Measurements from ENCODE around the gene SPNS3.

The SPNS3 gene

DNA sequence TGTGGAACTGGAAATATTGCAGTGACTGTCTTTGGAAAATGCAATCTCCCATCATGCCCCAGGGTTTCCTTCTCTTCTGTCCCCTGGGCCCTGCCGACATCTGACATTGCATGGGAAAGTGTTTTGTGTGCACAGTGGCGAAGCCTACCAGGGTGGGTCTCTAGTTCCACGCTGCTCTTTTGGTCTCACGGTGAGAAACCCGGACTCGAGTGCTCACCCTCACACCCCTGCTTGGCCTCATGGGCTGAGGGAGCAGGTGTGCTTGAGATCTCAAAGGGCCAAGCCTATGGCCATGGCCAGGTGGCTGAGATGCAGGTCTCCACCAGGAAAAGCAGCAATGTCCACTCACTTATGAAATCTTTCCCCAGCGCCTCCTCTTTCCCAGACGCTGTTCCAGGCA is 32.0 kb downstream of the SPNS3 start:
- H3K4me3 ChIP-seq (ENCODE audit: low read length): no peak overlapping the region
- DNase-seq (ENCODE audit: low read depth): no peak
- TF ChIP-seq, protein P1, sequence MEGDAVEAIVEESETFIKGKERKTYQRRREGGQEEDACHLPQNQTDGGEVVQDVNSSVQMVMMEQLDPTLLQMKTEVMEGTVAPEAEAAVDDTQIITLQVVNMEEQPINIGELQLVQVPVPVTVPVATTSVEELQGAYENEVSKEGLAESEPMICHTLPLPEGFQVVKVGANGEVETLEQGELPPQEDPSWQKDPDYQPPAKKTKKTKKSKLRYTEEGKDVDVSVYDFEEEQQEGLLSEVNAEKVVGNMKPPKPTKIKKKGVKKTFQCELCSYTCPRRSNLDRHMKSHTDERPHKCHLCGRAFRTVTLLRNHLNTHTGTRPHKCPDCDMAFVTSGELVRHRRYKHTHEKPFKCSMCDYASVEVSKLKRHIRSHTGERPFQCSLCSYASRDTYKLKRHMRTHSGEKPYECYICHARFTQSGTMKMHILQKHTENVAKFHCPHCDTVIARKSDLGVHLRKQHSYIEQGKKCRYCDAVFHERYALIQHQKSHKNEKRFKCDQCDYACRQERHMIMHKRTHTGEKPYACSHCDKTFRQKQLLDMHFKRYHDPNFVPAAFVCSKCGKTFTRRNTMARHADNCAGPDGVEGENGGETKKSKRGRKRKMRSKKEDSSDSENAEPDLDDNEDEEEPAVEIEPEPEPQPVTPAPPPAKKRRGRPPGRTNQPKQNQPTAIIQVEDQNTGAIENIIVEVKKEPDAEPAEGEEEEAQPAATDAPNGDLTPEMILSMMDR (conservative IDR thresholded peaks at IDR 0.05; ENCODE audit: low read length): no peak

DNA sequence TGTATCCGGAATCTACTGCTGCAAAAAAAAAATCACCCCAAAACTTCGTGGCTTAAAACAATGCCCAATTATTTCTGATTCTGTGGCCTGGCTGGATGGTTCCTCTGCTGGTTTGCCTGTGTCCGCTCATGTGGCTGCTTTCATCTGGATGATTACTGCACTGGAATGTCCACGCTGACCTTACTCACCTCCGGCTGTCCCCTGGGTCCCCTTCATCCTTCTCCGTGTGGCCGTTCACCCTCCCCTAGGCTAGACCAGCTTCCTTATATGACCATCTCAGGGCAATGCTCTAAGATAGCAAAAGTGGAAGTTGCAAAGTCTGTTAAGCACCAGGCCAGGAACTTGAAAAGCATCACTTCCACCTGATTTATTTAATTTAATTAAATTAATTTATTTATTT is 33.5 kb downstream of the SPNS3 start:
- no peak for DNase-seq (ENCODE audit: low read depth)
- TF ChIP-seq, protein P1 (conservative IDR thresholded peaks at IDR 0.05; ENCODE audit: low read length): no peak
- no peak overlapping the region for H3K4me3 ChIP-seq (ENCODE audit: low read length)

DNA sequence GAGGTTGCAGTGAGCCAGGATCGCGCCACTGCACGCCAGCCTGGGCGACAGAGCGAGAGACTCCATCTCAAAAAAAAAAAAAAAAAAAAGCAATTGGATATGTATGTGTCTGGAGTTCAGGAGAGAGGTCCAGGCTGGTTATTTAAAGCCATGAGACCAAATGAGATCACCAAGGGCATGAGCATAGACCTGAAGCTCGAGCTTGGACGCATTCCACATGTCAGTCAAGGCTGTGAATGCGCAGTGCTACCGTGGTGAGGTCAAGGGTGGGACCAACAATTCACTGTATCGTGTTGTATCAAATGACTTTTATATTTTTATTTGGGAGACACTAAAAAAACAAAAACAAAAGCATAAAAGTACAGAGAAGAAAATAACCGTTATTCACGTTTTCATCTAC is 35.8 kb downstream of the SPNS3 start:
- no peak overlapping the region for H3K4me3 ChIP-seq (ENCODE audit: low read length)
- TF ChIP-seq, protein P1 (conservative IDR thresholded peaks at IDR 0.05; ENCODE audit: low read length): no peak
- DNase-seq (ENCODE audit: low read depth): no peak

DNA sequence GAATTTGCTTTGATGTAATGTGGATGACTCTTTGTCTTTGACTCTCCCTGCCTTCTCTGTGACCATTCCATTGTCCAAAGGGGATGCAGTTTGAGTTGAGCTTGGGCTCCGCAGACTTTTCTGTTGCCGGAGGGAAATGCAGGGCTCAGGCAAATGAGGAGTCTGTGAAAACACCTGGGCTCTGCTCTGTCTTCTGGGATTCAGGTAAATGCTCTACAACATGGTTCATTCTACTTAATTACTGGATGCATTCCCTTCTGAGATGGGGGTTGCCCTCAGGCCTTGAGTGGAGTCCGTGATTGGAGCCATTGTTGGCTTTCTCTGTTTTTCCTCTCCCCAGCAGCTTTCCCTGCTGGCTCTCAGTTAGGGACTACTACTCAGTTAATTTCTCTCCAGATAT is 38.5 kb downstream of the SPNS3 start:
- no peak for DNase-seq (ENCODE audit: low read depth)
- TF ChIP-seq, protein P1 (conservative IDR thresholded peaks at IDR 0.05; ENCODE audit: low read length): no peak
- H3K4me3 ChIP-seq (ENCODE audit: low read length): no peak overlapping the region

DNA sequence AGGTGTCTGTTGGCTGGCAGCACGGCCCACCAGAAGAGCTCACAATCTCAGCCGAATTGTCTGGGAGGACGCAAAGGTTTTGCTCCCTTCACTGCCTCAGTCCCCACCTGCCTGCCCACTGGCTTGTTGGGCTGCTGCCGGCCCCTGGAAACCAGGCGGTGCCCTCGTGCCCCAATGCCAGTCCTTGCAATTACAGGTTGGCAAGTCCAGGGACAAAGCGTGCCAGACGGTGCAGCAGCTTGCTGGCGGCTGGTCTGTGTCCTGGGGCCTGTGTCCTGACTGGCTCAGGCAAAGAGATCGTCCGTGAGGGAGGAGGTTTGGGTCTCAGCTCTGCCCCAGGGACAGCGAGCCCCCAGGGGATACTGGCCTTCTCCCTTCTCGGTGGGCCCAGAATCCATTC is 40.4 kb downstream of the SPNS3 start:
- no peak overlapping the region for H3K4me3 ChIP-seq (ENCODE audit: low read length)
- no peak for DNase-seq (ENCODE audit: low read depth)
- TF ChIP-seq, protein P1 (conservative IDR thresholded peaks at IDR 0.05; ENCODE audit: low read length): no peak

DNA sequence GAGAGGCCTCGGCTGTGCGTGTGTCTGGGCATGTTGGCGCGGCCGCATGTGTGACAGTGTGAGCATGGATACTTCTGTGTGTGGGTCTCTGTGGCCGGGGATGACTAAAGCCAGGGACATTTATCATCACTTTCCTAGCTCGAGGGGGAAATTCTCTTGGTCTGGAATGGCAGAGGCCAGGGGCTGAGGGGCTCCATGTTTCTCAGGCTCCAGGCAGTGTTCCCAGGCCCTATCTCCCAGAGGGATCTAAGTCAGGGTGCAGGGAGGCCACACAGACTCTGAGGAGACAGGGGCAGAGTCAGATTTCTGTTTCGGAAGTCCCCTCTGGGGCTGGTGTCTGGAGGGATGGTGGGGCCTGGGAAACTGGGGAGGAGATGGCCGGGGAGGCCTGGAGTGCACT is 41.3 kb downstream of the SPNS3 start:
- H3K4me3 ChIP-seq (ENCODE audit: low read length): no peak overlapping the region
- no peak for DNase-seq (ENCODE audit: low read depth)
- TF ChIP-seq, protein P1 (conservative IDR thresholded peaks at IDR 0.05; ENCODE audit: low read length): no peak

DNA sequence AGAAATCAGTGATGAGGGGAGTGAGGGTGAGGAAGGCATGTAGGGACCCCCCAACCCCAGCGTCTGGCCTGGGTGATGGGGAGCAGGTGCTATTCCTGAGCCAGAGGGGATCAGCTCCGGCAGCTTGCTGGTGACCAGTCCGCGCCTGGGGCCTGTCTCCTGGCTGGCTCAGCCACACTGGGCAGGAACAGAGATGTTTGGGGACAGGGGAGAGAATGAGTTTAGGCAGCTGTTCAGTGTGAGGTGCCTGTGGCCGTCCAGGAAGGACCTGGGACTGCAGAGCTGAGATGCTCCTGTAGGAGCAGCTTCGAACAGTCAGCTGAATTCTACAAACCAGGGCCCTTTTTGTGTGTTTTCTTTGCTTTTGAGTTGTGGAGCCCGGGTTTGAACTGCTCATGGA is 41.7 kb downstream of the SPNS3 start:
- no peak for DNase-seq (ENCODE audit: low read depth)
- TF ChIP-seq, protein P1 (conservative IDR thresholded peaks at IDR 0.05; ENCODE audit: low read length): no peak
- no peak overlapping the region for H3K4me3 ChIP-seq (ENCODE audit: low read length)
